Measurements from ENCODE around the gene PTTG1IP. TPM values are rescaled to one million over a fixed set of nuclear protein-coding genes. Genes with fewer than 3 reads are reported as not detected.

PTTG1IP gene
- total and polyA plus RNA-seq, 2 of the 13 experiments (the other 11 are each of a cell fraction or from before 2014, with no cell fraction given): 161 to 700 TPM

DNA sequence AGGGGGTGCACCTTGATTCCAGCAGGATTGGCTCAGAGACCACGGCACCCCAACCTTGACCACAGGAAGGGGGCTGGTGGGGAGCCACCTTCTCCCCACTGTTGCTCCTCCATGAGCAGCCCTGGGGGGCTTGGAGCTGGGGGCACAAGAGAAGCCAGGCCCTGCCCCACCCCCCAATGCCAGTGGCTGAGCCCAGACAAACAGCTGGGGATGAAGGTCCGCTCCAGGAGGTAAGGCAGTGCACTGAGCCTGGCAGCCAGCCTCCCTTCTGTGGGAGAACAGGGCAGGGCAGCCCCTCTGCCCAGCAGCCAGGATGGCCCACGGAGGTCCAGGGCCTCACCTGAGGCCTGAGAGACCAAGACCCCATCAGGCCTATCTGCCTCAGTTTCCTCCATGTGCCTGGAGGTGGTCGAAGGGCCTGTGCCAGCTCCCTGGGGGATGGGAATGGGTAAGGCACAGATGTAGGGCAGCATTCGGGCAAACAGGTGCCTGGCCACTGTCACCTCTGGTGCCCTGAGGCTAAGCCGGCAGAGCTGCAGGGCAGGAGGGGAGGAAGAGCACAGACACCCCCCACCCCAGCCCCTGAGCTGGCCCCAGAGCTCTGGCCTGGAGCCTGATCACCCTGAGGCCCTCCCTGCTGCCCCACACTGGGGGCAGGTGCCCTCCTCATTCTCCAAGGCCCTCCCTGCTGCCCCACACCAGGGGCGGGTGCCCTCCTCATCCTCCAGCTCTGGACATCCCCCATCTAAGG lies 40.1 kb upstream of the PTTG1IP start (continued):
- TF ChIP-seq, protein P1, sequence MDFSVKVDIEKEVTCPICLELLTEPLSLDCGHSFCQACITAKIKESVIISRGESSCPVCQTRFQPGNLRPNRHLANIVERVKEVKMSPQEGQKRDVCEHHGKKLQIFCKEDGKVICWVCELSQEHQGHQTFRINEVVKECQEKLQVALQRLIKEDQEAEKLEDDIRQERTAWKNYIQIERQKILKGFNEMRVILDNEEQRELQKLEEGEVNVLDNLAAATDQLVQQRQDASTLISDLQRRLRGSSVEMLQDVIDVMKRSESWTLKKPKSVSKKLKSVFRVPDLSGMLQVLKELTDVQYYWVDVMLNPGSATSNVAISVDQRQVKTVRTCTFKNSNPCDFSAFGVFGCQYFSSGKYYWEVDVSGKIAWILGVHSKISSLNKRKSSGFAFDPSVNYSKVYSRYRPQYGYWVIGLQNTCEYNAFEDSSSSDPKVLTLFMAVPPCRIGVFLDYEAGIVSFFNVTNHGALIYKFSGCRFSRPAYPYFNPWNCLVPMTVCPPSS (IDR thresholded peaks at IDR 0.05): no peak
- TF ChIP-seq ZNF660 (CRISPR knock-in tag; IDR thresholded peaks at IDR 0.05; ENCODE audit: borderline replicate concordance, low read depth) (no peak), MZF1 (CRISPR knock-in tag; IDR thresholded peaks at IDR 0.05; ENCODE audit: borderline replicate concordance) (no peak), FOXC1 (CRISPR knock-in tag; IDR thresholded peaks at IDR 0.05; ENCODE audit: borderline replicate concordance) (peak; percentile 54; the same call in 1 of the 2 replicates), ZNF879 (CRISPR knock-in tag; IDR thresholded peaks at IDR 0.05) (0 out of 2 replicates have a peak, but pooled peaks have one; percentile 12), ZFAT (CRISPR knock-in tag; conservative IDR thresholded peaks at IDR 0.05) (no peak), ZNF547 (CRISPR knock-in tag; IDR thresholded peaks at IDR 0.05) (0 out of 2 replicates have a peak, but pooled peaks have one; percentile 41), BHLHE40 (IDR thresholded peaks at IDR 0.05; ENCODE audit: low read length) (peak; percentile 82), ZKSCAN1 (IDR thresholded peaks at IDR 0.05; ENCODE audit: low read length) (0 out of 2 replicates have a peak, but pooled peaks have one; percentile 30), ZNF501 (CRISPR knock-in tag; IDR thresholded peaks at IDR 0.05) (peak; percentile 6; the same call in 1 of the 2 replicates), ARNT2 (CRISPR knock-in tag; IDR thresholded peaks at IDR 0.05; ENCODE audit: low read depth) (0 out of 2 replicates have a peak, but pooled peaks have one; percentile 41), CENPX (CRISPR knock-in tag; IDR thresholded peaks at IDR 0.05) (no peak), KLF15 (CRISPR knock-in tag; IDR thresholded peaks at IDR 0.05; ENCODE audit: borderline replicate concordance) (no peak), ATF7 (IDR thresholded peaks at IDR 0.05) (peak; percentile 51; the same call in 1 of the 2 replicates), ATF7 (CRISPR knock-in tag; IDR thresholded peaks at IDR 0.05) (no peak), GPN1 (CRISPR knock-in tag; IDR thresholded peaks at IDR 0.05; ENCODE audit: borderline replicate concordance) (no peak), FOXA1 (IDR thresholded peaks at IDR 0.05) (no peak), FOXA1 (CRISPR knock-in tag; IDR thresholded peaks at IDR 0.05) (peak; percentile 20; the same call in 1 of the 2 replicates), FOXK2 (IDR thresholded peaks at IDR 0.05) (peak; percentile 88), ZNF329 (CRISPR knock-in tag; IDR thresholded peaks at IDR 0.05; ENCODE audit: low read depth) (no peak)
- TF ChIP-seq, protein P2, sequence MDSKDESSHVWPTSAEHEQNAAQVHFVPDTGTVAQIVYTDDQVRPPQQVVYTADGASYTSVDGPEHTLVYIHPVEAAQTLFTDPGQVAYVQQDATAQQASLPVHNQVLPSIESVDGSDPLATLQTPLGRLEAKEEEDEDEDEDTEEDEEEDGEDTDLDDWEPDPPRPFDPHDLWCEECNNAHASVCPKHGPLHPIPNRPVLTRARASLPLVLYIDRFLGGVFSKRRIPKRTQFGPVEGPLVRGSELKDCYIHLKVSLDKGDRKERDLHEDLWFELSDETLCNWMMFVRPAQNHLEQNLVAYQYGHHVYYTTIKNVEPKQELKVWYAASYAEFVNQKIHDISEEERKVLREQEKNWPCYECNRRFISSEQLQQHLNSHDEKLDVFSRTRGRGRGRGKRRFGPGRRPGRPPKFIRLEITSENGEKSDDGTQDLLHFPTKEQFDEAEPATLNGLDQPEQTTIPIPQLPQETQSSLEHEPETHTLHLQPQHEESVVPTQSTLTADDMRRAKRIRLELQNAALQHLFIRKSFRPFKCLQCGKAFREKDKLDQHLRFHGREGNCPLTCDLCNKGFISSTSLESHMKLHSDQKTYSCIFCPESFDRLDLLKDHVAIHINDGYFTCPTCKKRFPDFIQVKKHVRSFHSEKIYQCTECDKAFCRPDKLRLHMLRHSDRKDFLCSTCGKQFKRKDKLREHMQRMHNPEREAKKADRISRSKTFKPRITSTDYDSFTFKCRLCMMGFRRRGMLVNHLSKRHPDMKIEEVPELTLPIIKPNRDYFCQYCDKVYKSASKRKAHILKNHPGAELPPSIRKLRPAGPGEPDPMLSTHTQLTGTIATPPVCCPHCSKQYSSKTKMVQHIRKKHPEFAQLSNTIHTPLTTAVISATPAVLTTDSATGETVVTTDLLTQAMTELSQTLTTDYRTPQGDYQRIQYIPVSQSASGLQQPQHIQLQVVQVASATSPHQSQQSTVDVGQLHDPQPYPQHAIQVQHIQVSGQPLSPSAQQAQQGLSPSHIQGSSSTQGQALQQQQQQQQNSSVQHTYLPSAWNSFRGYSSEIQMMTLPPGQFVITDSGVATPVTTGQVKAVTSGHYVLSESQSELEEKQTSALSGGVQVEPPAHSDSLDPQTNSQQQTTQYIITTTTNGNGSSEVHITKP (CRISPR knock-in tag; IDR thresholded peaks at IDR 0.05; ENCODE audit: low read depth): peak; percentile 99
- TF ChIP-seq, protein P3, sequence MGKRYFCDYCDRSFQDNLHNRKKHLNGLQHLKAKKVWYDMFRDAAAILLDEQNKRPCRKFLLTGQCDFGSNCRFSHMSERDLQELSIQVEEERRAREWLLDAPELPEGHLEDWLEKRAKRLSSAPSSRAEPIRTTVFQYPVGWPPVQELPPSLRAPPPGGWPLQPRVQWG (CRISPR knock-in tag; IDR thresholded peaks at IDR 0.05; ENCODE audit: borderline replicate concordance, low read depth): no peak
- TF ChIP-seq, protein P4, sequence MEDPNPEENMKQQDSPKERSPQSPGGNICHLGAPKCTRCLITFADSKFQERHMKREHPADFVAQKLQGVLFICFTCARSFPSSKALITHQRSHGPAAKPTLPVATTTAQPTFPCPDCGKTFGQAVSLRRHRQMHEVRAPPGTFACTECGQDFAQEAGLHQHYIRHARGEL (CRISPR knock-in tag; IDR thresholded peaks at IDR 0.05): peak; percentile 79; the same call in 1 of the 2 replicates
- TF ChIP-seq, protein P5, sequence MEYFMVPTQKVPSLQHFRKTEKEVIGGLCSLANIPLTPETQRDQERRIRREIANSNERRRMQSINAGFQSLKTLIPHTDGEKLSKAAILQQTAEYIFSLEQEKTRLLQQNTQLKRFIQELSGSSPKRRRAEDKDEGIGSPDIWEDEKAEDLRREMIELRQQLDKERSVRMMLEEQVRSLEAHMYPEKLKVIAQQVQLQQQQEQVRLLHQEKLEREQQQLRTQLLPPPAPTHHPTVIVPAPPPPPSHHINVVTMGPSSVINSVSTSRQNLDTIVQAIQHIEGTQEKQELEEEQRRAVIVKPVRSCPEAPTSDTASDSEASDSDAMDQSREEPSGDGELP (IDR thresholded peaks at IDR 0.05; ENCODE audit: borderline replicate concordance, low read depth): peak; percentile 87

Measured in HepG2 (cell line).